Activated CD4-positive, alpha-beta T cell treated with anti-CD3 and anti-CD28 coated beads, Interleukin-2, amount 50 U/mL, for 1 hour (primary cell): ENCODE results near the gene ITPK1.
"Not testable (repeated sequence)": the region's sequence is repeated elsewhere in the genome, so short reads cannot be mapped to it uniquely, and the experiment has no call there.

ENCODE experiments used
- DNase-seq: peaks from one replicate; pipeline ENCODE4 v3.0.0-alpha.2; 2020

Gene ITPK1

DNA sequence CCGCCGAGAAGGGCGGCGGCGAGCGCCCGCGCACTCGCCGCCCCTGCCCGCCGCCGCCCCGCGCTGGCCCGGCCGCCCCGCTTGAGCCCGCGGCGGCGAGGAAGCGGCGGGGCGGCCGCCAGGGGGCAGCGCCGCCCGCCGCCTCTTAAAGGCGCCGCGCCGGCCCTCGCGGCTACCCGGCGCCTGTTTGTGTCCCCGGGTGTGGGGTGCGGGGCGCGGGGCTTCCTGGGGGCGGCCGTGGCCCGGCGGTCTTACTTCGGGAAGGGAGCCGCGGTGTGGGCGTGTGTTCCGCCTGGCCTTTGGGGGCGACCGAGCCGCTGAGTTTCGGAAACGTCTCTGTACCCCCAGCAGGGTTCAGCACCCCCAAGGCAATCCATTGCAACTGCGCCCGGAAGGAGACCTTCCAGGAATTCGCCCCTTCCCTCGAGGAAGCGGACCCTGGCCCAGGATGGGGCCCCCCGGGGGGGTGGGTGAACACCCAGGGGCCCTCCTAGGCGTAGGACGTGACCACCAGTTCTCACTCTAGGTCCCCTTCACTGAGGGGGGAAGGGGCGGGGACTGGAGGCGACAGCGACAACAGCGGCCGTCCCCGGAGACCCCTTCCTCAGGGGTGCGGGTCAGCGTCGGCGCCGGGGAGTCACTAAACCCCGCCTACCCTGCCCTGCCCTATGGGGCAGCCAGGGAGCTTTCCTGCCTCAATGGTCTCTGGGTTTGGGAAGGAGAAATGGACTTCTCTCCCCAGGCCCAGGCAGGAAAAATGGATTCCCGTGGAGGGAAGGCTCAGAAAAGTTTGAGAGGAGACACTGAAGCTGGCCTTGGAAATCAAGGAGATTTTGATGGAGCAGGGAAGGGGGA lies at the start of gene ITPK1:
ITPK1 (minus strand) TSS at position 105 of the 855 bp plus-strand sequence. CDS start 762 bp downstream, outside the sequence.
- peak; percentile 49 for DNase-seq

DNA sequence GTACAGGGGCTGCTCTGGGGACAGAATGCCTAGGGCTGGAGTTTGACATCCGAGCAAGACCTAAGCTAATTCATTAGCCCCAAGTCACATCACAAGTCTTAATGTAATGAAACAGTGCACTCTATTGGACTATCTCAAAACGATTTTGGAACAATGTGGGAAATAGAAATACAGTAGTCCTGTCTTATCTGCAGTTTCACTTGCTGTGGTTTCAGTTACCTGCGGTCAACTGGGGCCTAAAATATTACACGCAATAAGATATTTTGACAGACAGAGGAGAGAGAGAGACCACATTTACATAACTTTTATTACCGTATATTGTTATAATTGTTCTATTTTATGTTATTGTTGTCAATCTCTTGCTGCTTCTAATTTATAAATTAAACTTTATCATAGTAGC lies 47.8 kb upstream of the ITPK1 start:
- DNase-seq = no peak

DNA sequence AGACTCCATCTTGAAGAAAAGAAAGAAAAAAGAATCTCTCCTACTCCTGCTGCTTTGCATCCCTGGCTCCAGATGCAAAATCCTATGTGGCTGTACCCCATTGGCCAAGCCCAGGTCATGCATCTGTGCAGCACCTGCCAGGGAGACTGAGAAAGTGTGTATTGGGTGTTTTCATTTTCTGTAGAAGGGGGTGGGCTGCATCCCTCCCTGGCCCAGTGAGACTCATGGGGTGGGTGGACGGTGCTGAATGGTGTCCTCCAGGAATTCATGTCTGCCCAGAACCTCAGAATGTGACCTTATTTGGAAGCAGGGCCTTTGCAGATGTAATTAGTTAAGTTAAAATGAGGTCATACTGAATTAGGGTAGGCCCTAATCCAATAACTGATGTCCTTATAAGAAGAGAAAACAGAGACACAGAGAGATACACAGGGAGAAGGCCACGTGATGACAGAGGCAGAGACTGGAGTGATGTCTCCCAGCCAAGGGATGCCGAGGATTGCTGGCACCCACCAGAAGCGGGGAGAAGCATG lies 45.8 kb upstream of the ITPK1 start:
- DNase-seq = no peak

DNA sequence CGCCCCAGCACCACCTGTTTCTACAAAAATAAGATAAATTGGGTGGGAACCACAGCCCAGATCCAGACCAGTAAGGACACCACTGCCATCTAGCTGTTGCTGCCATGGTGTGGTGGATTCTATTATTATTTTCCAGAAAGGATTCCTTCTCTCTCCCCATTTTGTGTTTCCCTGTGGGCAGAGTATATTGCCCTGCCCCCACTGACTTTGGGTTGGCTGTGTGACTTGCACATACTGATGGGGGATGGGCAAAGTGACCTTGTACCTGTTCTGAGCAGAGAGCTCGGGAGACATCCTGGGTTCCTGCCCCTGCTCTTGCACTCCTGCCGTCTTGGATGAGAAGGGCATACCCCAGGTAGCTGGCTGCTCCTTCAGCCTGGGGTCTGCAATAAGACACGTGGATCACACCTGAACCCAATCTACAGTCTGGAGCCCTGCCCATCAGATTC lies 44.7 kb upstream of the ITPK1 start:
- DNase-seq = no peak

DNA sequence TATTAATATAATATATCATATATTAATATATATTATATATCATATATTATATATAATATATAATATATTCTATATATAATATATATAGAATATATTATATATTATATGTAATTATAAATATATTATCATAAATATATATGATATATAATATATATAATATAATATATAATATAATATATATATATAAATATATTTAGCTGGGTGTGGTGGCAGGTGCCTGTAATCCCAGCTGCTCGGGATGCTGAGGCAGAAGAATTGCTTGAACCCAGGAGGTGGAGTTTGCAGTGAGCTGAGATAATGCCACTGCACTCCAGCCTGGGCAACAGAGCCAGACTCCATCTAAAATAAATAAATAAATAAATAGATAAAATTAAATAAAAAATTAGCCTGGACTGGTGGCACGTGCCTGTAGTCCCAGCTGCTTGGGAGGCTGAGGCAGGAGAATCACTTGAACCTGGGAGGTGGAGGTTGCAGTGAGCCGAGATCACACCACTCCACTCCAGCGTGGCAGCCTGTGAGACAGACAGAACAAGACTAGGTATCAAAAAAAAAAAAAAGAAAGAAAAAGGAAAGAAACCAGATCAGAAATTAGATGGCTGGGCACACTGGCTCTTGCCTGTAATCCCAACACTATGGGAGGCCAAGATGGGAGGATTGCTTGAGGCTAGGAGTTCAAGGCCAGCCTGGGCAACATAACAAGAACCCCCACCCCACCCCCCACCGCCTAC lies 44.1 kb upstream of the ITPK1 start:
- not testable (repeated sequence) for DNase-seq

DNA sequence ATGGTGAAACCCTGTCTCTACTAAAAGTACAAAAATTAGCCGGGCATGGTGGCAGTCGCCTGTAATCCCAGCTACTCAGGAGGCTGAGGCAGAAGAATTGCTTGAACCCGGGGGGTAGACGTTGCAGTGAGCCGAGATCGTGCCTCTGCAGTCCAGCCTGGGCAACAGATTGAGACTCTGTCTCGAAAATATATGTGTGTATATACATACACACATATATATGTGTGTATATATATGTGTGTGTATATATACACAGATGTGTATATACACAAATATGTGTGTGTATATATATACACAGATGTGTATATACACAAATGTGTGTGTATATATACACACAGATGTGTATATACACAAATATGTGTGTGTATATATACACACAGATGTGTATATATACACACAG lies 42.6 kb upstream of the ITPK1 start:
- DNase-seq = not testable (repeated sequence)

DNA sequence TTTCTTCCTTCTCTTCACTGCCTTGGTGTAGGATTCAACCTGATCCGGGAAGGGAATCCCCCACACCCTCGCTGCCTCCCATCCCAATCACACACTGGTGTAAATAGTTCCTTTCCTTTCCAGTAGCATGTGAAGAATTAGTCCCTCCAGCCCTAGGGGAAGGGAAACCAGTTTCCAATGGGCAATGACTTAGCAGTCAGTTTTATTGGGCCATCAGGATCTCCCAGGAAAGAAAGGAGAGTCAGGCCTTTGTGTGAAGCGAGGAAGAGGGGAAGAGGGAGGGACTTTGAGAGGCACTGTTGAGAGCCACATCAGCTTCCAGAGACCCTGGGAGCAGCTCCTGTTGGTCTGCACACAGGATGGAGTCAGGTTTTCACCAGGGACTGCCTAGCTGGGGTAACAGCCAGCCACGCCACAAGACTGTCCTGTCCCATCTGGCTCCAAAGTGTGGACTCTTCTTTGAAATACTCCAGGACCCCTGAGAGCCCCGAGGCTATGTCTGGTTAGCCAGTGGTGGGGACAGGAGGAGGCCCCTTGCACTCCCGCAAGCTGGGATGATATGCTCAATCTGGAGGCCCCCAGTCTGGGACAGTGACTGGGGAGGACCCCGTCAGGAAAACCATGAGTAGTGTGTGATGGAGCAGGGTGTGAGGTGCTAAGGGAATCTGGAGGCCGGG lies 41.1 kb upstream of the ITPK1 start:
- DNase-seq = no peak

DNA sequence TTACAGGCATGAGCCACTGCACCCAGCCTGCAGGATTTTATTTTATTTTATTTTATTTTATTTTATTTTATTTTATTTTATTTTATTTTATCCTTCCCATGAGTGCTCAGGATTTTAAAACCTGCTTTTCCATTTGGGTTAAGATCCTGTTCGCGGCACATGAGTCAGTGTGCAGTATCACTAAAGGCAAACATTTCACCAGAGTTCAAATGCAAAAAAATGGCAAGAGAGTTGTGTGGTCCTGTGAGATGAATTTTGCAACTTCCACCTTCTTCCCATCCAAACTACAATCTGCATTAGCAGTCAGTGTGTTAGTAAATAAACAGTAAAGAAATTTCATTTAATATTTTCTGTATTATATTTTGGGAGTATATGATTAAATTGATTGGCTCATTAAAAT lies 39.9 kb upstream of the ITPK1 start:
- no peak for DNase-seq

DNA sequence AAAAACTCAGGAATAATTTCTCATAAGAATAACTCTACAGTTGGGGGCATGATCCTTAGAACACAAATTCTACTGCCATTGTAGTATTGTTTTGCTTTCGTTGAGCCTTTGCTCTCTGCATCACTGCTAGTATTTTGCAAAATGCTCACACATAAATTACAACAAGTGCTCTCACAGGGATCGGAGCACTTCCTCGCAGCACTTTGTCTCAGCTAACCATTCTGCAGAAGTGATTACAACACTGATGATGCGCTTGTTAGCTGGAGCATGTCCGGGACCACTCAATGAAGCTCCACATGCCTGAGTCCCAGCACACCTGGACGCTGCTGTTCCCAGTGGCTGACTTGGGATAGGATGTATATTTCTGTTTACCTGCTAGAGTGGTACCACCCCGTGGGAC lies 37.4 kb upstream of the ITPK1 start:
- no peak for DNase-seq

DNA sequence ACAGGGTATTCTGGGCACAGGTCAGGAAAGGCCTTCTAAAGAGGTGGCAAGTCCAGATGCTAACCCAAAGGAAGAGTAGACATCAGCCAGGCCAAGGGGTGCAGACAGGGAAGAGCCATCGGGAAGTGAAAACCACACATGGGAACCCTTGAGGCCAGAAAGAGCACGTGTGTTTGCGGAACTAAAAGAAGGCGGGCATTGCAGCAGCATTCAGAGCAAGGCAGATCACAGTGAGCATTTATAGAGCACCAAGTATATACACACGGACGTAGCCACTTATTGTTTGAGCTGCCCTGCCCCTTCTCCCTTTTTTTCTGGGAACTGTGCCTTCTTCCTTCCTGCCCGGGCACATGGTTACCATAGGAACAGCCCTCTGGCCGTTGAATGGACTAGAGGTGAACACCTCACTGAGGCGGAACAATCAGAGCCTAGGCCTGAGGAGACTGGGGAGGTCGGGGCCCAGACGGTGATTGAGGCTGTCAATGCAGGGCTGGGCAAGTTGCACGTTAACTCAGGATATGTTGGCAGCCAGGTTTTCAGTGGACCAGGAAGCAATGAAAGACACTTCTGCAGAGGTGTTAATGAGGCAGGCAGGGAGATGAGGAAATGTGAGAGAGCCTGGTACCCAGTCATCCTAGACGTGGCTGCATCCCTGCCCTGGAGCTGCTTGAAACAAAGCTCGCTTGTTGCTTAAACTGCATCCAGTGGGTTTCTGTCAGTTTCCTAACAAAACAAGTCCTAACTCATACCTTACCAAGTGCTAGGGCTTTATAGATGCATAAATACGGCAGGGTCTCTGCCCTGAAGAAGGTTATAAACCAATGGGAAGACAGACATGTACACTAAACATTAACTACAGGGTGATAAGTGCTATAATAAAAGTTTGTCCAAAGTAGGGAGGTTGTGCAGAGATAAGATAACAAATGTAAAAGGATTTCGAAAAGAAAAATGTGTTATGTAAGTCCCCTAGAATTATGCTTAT lies 34.8 kb upstream of the ITPK1 start:
- no peak for DNase-seq

DNA sequence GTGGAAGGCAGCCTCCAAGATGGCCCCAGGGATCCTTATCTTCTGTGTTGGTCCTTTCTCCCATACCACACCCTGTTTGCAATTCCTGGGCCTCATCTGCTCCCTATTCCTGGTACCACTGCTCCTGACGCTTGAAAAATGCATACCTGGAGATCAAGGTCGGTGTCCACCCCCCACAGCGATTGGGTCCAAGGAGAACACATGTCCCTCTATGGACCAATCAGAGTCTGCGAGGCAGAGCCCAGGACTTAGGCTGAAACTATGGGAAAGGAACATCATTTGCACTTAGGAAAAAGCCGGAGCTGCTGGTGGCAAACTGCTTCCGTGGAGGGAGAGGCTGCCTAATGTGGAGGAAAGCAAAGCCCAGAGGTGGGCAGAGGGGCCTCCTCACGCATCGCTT lies 33.3 kb upstream of the ITPK1 start:
- DNase-seq = no peak

DNA sequence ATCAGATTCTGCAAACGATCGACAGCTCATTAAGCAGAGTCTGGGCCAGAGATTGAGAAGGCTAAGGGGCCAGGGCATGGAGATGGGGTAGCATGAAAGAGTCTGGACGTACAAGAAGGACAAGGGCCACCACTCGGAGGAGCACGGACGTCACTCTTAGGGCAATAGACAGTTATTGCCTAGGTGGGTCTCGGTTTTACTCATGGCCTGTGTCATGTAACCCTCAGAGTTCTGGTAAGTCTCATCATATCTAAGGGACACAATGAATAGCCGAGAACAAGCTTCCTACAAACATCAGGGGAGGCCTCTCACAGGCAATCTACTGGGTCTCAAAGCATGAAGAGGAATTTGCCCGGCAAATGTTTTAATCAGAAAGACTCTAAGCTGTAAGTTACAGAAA lies 30.4 kb upstream of the ITPK1 start:
- DNase-seq = no peak

DNA sequence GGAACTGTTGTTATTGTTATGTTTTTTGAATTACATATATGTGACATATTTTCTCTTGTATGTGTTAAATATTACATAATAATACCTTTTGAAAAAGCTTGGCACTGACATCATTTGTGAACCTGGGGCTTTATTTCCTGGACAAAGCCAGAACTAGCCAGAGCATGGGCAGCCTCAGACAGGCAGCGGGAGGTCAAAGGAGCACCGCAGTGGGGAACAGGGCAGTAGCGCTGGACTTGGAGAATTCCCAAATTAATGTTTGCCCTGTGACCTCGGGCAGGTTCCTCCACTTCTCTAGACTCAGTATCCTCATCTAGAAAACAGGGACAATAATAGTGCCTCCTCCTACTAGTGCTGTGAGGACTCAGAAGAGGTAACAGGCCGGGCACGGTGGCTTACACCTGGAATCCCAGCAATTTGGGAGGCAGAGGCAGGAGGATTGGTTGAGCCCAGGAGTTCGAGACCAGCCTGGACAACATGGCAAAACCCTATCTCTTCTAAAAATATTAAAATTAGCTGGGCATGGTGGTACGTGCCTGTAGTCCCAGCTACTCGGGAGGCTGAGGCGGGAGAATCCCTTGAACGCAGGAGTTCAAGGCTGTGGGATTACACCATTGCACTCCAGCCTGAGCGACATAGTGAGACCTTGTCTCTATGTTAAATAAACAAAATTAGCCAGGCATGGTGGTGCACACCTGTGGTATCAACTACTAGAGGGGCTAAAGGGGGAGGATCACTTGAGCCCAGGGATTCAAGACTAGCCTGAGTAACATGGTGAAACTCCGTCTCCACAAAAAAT lies 27.3 kb upstream of the ITPK1 start:
- no peak for DNase-seq

DNA sequence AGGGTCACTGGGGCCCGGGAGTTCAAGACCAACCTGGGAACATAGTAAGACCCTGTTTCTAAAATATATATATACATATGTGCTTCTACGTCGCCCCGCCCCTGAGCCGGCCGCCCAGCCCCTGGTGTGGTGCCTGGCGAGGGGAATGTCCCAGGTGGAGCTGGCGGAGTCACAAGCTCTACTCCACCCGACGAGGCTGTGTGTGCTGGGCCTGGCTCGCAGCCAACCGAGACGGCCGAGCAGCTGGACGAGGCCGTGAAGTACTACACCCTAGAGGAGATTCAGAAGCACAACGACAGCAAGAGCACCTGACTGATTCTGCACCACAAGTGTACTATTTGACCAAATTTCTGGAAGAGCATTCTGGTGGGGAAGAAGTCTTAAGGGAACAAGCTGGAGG lies 22.1 kb upstream of the ITPK1 start:
- DNase-seq = no peak

DNA sequence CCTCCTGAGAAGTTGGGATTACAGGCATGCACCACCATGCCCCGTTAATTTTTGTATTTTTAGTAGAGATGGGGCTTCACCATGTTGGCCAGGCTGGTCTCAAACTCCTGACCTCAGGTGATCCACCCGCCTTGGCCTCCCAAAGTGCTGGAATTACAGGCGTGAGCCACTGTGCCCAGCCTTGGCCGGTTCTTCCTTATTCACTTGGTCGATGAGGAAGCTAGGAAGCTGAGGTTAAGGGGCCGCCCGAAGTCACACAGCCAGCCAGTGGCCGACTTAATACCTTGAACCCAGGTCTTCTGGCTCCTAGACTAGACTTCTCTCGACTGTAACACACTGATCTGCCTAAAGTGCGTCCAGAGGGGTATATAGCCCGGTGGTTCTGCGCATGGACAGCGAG lies 20.8 kb upstream of the ITPK1 start:
- not testable (repeated sequence) for DNase-seq

DNA sequence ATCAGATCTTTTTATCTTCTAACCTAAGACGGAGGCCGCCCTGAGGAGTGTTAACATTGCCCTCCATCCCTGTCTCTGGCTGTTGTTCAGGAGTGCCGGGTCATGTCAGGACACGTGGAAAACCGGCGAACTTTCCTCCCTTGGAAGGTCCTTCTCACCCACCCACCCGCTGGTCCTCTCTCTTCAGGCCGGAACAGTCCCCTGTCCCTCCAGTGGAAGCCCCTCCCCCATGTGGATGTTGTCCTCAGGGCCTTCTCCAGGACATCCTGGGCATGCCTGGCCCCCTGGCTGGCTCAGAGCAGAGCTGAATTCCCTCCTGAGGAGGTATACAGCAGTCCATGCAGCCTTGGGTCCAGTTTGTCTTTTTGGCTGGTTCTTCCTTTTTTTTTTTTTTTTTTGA lies 20.3 kb upstream of the ITPK1 start:
- DNase-seq = no peak

DNA sequence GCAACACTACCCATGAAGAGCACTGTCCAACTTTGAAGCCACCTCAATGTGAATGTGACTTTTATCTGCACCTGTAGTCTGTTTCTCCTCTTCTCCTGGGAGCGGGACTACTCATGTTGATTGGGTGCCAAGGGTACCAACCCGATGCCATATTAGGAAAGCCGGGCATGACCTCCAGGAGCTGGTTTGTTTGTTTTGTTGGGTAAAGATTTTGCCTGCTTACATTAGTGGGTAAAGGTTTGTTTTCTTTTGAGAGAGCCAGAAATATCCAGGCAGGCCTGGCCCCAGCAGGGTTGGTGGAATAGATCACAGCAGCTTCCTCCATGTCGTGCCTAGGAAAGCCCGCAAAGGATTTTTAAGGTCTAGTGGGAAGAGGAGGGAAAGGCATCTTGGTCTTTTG lies 19.7 kb upstream of the ITPK1 start:
- DNase-seq = no peak

DNA sequence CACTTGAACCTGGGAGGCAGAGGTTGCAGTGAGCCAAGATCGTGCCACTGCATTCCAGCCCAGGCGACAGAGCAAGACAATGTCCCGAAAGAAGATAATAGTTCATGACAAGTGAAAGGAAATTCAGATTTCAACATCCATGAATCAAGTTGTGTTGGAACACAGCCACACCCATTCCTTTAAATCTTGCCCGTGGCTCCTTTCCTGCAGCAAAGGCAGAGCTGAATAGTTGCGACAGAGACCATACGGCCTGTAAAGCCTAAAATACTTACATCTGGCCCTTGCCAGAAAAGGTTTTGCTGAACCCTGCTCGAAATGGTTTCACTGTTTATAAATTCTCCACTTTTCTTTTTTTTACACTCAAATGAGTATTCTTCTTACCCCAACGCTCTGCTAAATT lies 17.7 kb upstream of the ITPK1 start:
- DNase-seq = no peak

DNA sequence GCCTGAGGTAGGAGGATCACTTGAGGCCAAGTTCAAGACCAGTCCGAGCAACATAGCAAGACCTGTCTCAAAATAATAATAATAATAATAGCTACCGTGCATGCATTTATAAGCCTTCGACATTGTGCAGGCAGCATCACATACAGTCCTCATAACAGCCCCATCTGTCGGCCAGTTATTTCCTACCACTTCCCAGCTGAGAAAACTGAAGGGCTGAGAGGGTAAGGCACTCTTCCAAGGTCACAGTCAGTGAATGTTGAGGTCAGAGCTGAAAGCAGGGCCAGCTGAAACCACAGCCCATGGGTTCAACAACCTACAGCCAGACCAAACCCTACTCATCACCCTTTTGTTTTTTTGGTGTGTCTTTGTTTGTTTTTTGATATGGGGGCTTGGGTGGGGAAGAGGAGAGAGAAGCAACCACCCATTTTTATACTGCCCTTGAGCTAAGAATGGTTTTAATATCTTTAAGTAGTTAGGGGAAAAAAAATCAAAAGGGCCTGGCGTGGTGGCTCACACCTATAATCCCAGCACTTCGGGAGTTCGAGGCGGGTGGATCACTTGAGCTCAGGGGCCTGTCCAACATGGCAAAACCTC lies 16.8 kb upstream of the ITPK1 start:
- no peak for DNase-seq

DNA sequence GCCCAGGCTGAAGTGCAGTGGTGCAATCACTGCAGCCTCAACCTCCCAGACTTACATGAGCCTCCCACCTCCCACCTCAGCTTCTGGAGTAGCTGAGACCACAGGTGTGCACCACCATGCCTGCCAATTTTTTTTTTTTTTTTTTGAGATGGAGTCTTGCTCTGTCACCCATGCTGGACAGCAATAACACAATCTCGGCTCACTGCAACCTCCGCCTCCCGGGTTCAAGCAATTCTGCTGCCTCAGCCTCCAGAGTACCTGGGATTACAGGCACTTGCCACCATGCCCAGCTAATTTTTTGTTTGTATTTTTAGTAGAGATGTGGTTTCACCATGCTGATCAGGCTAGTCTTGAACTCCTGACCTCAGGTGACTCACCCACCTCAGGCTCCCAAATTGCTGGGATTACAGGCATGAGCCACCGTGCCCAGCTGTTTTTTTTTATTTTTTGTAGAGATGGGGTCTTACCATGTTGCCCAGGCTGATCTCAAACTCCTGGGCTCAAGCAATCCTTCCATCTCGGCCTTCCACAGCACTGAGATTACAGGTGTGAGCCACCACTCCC lies 15.6 kb upstream of the ITPK1 start:
- not testable (repeated sequence) for DNase-seq
